Suprapubic skin (tissue), 3 donors: ENCODE data around the gene EIPR1.

Experiments
- EP300 ChIP-seq: sonication (generic); formaldehyde crosslinking; IDR thresholded peaks from one replicate; pipeline ENCODE4 v1.6.1; 2017; ENCODE audit warnings: antibody characterized with exemption
- POLR2A ChIP-seq, 2 donors: fragments of 450-650 bp; IDR thresholded peaks; one replicate each; pipeline ENCODE4 v1.6.1; 2017; ENCODE audit warnings: antibody characterized with exemption in 2 of 2, mild to moderate bottlenecking in 2 of 2, moderate library complexity in 2 of 2
- TF ChIP-seq, protein P1 (sequence below), 2 donors: fragments of 200-600 bp in 1 of 2; fragments of 450-650 bp in 1 of 2; sonication (generic) in 1 of 2; IDR thresholded peaks; one replicate each; pipeline ENCODE4 v1.5.1; 2016 to 2019; ENCODE audit warnings: antibody characterized with exemption in 2 of 2, mild to moderate bottlenecking in 1 of 2, moderate library complexity in 1 of 2

DNA sequence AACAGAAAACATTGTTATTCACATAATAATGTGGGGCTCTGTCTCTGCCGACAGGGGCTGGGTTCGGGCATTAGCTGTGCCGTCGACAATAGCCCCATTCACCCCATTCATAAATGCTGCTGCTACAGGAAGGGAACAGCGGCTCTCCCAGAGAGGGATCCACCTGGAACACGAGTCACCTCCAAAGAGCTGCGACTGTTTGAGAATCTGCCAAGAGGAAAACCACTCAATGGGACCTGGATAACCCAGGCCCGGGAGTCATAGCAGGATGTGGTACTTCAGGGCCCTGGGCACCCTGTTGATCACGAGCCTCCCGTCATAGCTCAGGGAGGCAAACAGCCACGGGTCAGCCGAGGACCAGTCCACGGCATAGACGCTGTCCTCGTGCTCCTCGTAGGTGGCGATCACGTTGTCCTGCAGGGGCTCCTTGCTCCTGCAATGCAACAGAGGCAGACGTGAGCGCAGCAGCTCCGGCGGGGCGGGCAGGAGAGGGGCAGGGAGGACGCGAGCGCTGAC, 188.5 kb downstream of the EIPR1 start:
- TF ChIP-seq, protein P1, sequence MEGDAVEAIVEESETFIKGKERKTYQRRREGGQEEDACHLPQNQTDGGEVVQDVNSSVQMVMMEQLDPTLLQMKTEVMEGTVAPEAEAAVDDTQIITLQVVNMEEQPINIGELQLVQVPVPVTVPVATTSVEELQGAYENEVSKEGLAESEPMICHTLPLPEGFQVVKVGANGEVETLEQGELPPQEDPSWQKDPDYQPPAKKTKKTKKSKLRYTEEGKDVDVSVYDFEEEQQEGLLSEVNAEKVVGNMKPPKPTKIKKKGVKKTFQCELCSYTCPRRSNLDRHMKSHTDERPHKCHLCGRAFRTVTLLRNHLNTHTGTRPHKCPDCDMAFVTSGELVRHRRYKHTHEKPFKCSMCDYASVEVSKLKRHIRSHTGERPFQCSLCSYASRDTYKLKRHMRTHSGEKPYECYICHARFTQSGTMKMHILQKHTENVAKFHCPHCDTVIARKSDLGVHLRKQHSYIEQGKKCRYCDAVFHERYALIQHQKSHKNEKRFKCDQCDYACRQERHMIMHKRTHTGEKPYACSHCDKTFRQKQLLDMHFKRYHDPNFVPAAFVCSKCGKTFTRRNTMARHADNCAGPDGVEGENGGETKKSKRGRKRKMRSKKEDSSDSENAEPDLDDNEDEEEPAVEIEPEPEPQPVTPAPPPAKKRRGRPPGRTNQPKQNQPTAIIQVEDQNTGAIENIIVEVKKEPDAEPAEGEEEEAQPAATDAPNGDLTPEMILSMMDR (IDR thresholded peaks at IDR 0.05), result no peak
- no peak for TF ChIP-seq POLR2A (IDR thresholded peaks at IDR 0.05)
- TF ChIP-seq EP300, result no peak
